ENCODE data around the gene MICAL1. TPM values are rescaled to one million over a fixed set of nuclear protein-coding genes. Genes with fewer than 3 reads are reported as not detected.
A peak's percentile ranks its signal among the peaks of the same experiment; 100 is the strongest.

Gene MICAL1
- total RNA-seq, 1 donor from 2014 or later = 782 TPM

- H3K27me3 Mint-ChIP-seq (ENCODE audit: unreplicated experiment) = peaks cover 19% of the 10 kb centered on the region
- TF ChIP-seq CTCF (IDR thresholded peaks at IDR 0.05; ENCODE audit: partially characterized antibody, unreplicated experiment) = no peak
- peak overlapping the region; percentile 94 for H3K4me3 Mint-ChIP-seq (ENCODE audit: unreplicated experiment)
- H3K36me3 Mint-ChIP-seq (ENCODE audit: unreplicated experiment) = peaks cover 5% of the 10 kb centered on the region
- peak overlapping the region; percentile 99 for H3K27ac Mint-ChIP-seq (ENCODE audit: unreplicated experiment)
- H3K9me3 Mint-ChIP-seq (ENCODE audit: unreplicated experiment) = peaks cover 23% of the 10 kb centered on the region
- peaks cover 27% of the 10 kb centered on the region for H3K4me1 Mint-ChIP-seq (ENCODE audit: low read depth, unreplicated experiment)
- peak; percentile 60 for DNase-seq
Observed at GRCh38 chr6:109454496-109455436, 806 bp downstream of the MICAL1 start.

- peak; percentile 89 for DNase-seq
- TF ChIP-seq CTCF (IDR thresholded peaks at IDR 0.05; ENCODE audit: partially characterized antibody, unreplicated experiment) = no peak
Observed at GRCh38 chr6:109453594-109454495, 1.7 kb downstream of the MICAL1 start.

GRCh38 chr6:109453156-109453555, 2.4 kb downstream of the MICAL1 start:
- H3K4me1 Mint-ChIP-seq (ENCODE audit: low read depth, unreplicated experiment) = peaks cover 31% of the 10 kb centered on the region
- peaks cover 24% of the 10 kb centered on the region for H3K9me3 Mint-ChIP-seq (ENCODE audit: unreplicated experiment)
- peak overlapping the region; percentile 94 for H3K4me3 Mint-ChIP-seq (ENCODE audit: unreplicated experiment)
- no peak for DNase-seq
- peak overlapping the region; percentile 99 for H3K27ac Mint-ChIP-seq (ENCODE audit: unreplicated experiment)
- H3K36me3 Mint-ChIP-seq (ENCODE audit: unreplicated experiment) = peaks cover 5% of the 10 kb centered on the region
- no peak for TF ChIP-seq CTCF (IDR thresholded peaks at IDR 0.05; ENCODE audit: partially characterized antibody, unreplicated experiment)
- H3K27me3 Mint-ChIP-seq (ENCODE audit: unreplicated experiment) = peaks cover 23% of the 10 kb centered on the region

More at GRCh38 chr6:109453594-109454495, 1.7 kb downstream of the MICAL1 start:
- Mint-ChIP-seq H3K9me3 (ENCODE audit: unreplicated experiment) (peaks cover 24% of the 10 kb centered on the region), H3K36me3 (ENCODE audit: unreplicated experiment) (peaks cover 5% of the 10 kb centered on the region), H3K27ac (ENCODE audit: unreplicated experiment) (peak overlapping the region; percentile 99), H3K27me3 (ENCODE audit: unreplicated experiment) (peaks cover 19% of the 10 kb centered on the region), H3K4me3 (ENCODE audit: unreplicated experiment) (peak overlapping the region; percentile 94), H3K4me1 (ENCODE audit: low read depth, unreplicated experiment) (peaks cover 28% of the 10 kb centered on the region)

GRCh38 chr6:109452181-109452580, 3.4 kb downstream of the MICAL1 start:
- Mint-ChIP-seq H3K27ac (ENCODE audit: unreplicated experiment) (peak overlapping the region; percentile 99), H3K9me3 (ENCODE audit: unreplicated experiment) (peaks cover 27% of the 10 kb centered on the region), H3K4me3 (ENCODE audit: unreplicated experiment) (peak overlapping the region; percentile 71)

More at GRCh38 chr6:109452181-109452580, 3.4 kb downstream of the MICAL1 start:
- no peak for TF ChIP-seq CTCF (IDR thresholded peaks at IDR 0.05; ENCODE audit: partially characterized antibody, unreplicated experiment)
- Mint-ChIP-seq H3K36me3 (ENCODE audit: unreplicated experiment) (peaks cover 5% of the 10 kb centered on the region), H3K4me1 (ENCODE audit: low read depth, unreplicated experiment) (peaks cover 29% of the 10 kb centered on the region), H3K27me3 (ENCODE audit: unreplicated experiment) (peaks cover 25% of the 10 kb centered on the region)
- no peak for DNase-seq

Measured in glutamatergic neuron (in vitro differentiated cells).